Measurements from ENCODE around the gene EXOSC6.
"Not testable (repeated sequence)": the region's sequence is repeated elsewhere in the genome, so short reads cannot be mapped to it uniquely, and the experiment has no call there.

Gene EXOSC6

GRCh38 chr16:70223971-70224513 lies 27.7 kb downstream of the EXOSC6 start:
- H4K8ac ChIP-seq (ENCODE audit: low read depth, low read length); H2BK15ac ChIP-seq (ENCODE audit: low read length); H2BK5ac ChIP-seq (ENCODE audit: low read length); H3K27me3 ChIP-seq (ENCODE audit: control insufficient read depth in 3 of 3, insufficient read depth in 3 of 3, low read depth in 1 of 3, low read length in 3 of 3); H2BK120ac ChIP-seq (ENCODE audit: low read depth, low read length); DNase-seq (ENCODE audit: low spot score); H2AK5ac ChIP-seq (ENCODE audit: low read depth, low read length); H3K79me1 ChIP-seq (ENCODE audit: low read depth, low read length); H4K91ac ChIP-seq (ENCODE audit: low read depth, low read length, poor library complexity); H2BK12ac ChIP-seq (ENCODE audit: low read length); H3K14ac ChIP-seq (ENCODE audit: low read length); H3K9ac ChIP-seq (ENCODE audit: low read depth, low read length, poor library complexity); H3K4me1 ChIP-seq (ENCODE audit: control insufficient read depth in 2 of 2, insufficient read depth in 1 of 2, low read depth in 1 of 2, low read length in 2 of 2); H3K9me3 ChIP-seq (replicated peaks in 1 of 2; ENCODE audit: control insufficient read depth in 2 of 2, insufficient read depth in 1 of 2, low read depth in 1 of 2, low read length in 2 of 2); H2AFZ ChIP-seq (ENCODE audit: low read length); H3K4me2 ChIP-seq (ENCODE audit: insufficient read depth, low read length, poor library complexity, severe bottlenecking); H3K27ac ChIP-seq (replicated peaks; ENCODE audit: low read length); H3K4me3 ChIP-seq (ENCODE audit: low read length in 2 of 2); H3K4ac ChIP-seq (ENCODE audit: low read length); H3K18ac ChIP-seq (ENCODE audit: low read length); H3K23ac ChIP-seq (ENCODE audit: low read depth, low read length, poor library complexity): not testable (repeated sequence)
- no CpG with 5 or more reads among the region's 3 CpGs for WGBS, 2 donors (ENCODE audit: extremely low coverage in 2 of 2, insufficient read length in 2 of 2, insufficient replicate concordance in 1 of 2)
- H3K36me3 ChIP-seq (replicated peaks in 1 of 2; ENCODE audit: control insufficient read depth in 2 of 2, insufficient read depth in 2 of 2, low read length in 2 of 2) = peaks cover 0 to 14% of the 10 kb centered on the region in 2 donors

GRCh38 chr16:70223216-70223615 lies 28.5 kb downstream of the EXOSC6 start:
- H3K79me1 ChIP-seq (ENCODE audit: low read depth, low read length); H3K4ac ChIP-seq (ENCODE audit: low read length); H3K27ac ChIP-seq (replicated peaks; ENCODE audit: low read length); H3K9ac ChIP-seq (ENCODE audit: low read depth, low read length, poor library complexity); H3K14ac ChIP-seq (ENCODE audit: low read length); H2BK12ac ChIP-seq (ENCODE audit: low read length); H3K27me3 ChIP-seq (ENCODE audit: control insufficient read depth in 3 of 3, insufficient read depth in 3 of 3, low read depth in 1 of 3, low read length in 3 of 3); H2BK5ac ChIP-seq (ENCODE audit: low read length); H3K9me3 ChIP-seq (replicated peaks in 1 of 2; ENCODE audit: control insufficient read depth in 2 of 2, insufficient read depth in 1 of 2, low read depth in 1 of 2, low read length in 2 of 2); H2AK5ac ChIP-seq (ENCODE audit: low read depth, low read length); H4K91ac ChIP-seq (ENCODE audit: low read depth, low read length, poor library complexity); H3K4me2 ChIP-seq (ENCODE audit: insufficient read depth, low read length, poor library complexity, severe bottlenecking); H2BK15ac ChIP-seq (ENCODE audit: low read length); H3K4me1 ChIP-seq (ENCODE audit: control insufficient read depth in 2 of 2, insufficient read depth in 1 of 2, low read depth in 1 of 2, low read length in 2 of 2); H2BK120ac ChIP-seq (ENCODE audit: low read depth, low read length); H3K18ac ChIP-seq (ENCODE audit: low read length); H3K4me3 ChIP-seq (ENCODE audit: low read length in 2 of 2); H2AFZ ChIP-seq (ENCODE audit: low read length); H3K23ac ChIP-seq (ENCODE audit: low read depth, low read length, poor library complexity); H4K8ac ChIP-seq (ENCODE audit: low read depth, low read length); DNase-seq (ENCODE audit: low spot score): not testable (repeated sequence)
- peaks cover 0 to 10% of the 10 kb centered on the region in 2 donors for H3K36me3 ChIP-seq (replicated peaks in 1 of 2; ENCODE audit: control insufficient read depth in 2 of 2, insufficient read depth in 2 of 2, low read length in 2 of 2)
- WGBS, 2 donors (ENCODE audit: extremely low coverage in 2 of 2, insufficient read length in 2 of 2, insufficient replicate concordance in 1 of 2) = no CpG with 5 or more reads among the region's 2 CpGs

- not testable (repeated sequence) for H3K14ac ChIP-seq (ENCODE audit: low read length); H4K91ac ChIP-seq (ENCODE audit: low read depth, low read length, poor library complexity); H3K4me3 ChIP-seq (ENCODE audit: low read length in 2 of 2); H3K4me2 ChIP-seq (ENCODE audit: insufficient read depth, low read length, poor library complexity, severe bottlenecking); H2AFZ ChIP-seq (ENCODE audit: low read length); H3K18ac ChIP-seq (ENCODE audit: low read length); H2AK5ac ChIP-seq (ENCODE audit: low read depth, low read length); H2BK15ac ChIP-seq (ENCODE audit: low read length); DNase-seq (ENCODE audit: low spot score); H4K8ac ChIP-seq (ENCODE audit: low read depth, low read length); H3K4ac ChIP-seq (ENCODE audit: low read length); H3K23ac ChIP-seq (ENCODE audit: low read depth, low read length, poor library complexity); H3K9ac ChIP-seq (ENCODE audit: low read depth, low read length, poor library complexity); H2BK5ac ChIP-seq (ENCODE audit: low read length); H2BK12ac ChIP-seq (ENCODE audit: low read length); H3K27ac ChIP-seq (replicated peaks; ENCODE audit: low read length); H2BK120ac ChIP-seq (ENCODE audit: low read depth, low read length); H3K4me1 ChIP-seq (ENCODE audit: control insufficient read depth in 2 of 2, insufficient read depth in 1 of 2, low read depth in 1 of 2, low read length in 2 of 2); H3K79me1 ChIP-seq (ENCODE audit: low read depth, low read length); H3K9me3 ChIP-seq (replicated peaks in 1 of 2; ENCODE audit: control insufficient read depth in 2 of 2, insufficient read depth in 1 of 2, low read depth in 1 of 2, low read length in 2 of 2); H3K27me3 ChIP-seq (ENCODE audit: control insufficient read depth in 3 of 3, insufficient read depth in 3 of 3, low read depth in 1 of 3, low read length in 3 of 3)
- WGBS, 2 donors (ENCODE audit: extremely low coverage in 2 of 2, insufficient read length in 2 of 2, insufficient replicate concordance in 1 of 2) = no CpG with 5 or more reads among the region's 2 CpGs
- H3K36me3 ChIP-seq (replicated peaks in 1 of 2; ENCODE audit: control insufficient read depth in 2 of 2, insufficient read depth in 2 of 2, low read length in 2 of 2) = peaks cover 0 to 12% of the 10 kb centered on the region in 2 donors
These were observed 29.2 kb downstream of the EXOSC6 start for GRCh38 chr16:70222574-70222973.

GRCh38 chr16:70218586-70218985 lies 33.2 kb downstream of the EXOSC6 start:
- not testable (repeated sequence) for H3K4me1 ChIP-seq (ENCODE audit: control insufficient read depth in 2 of 2, insufficient read depth in 1 of 2, low read depth in 1 of 2, low read length in 2 of 2); DNase-seq (ENCODE audit: low spot score); H2BK12ac ChIP-seq (ENCODE audit: low read length); H3K9me3 ChIP-seq (replicated peaks in 1 of 2; ENCODE audit: control insufficient read depth in 2 of 2, insufficient read depth in 1 of 2, low read depth in 1 of 2, low read length in 2 of 2); H3K14ac ChIP-seq (ENCODE audit: low read length); H2BK120ac ChIP-seq (ENCODE audit: low read depth, low read length); H3K9ac ChIP-seq (ENCODE audit: low read depth, low read length, poor library complexity); H4K8ac ChIP-seq (ENCODE audit: low read depth, low read length); H3K18ac ChIP-seq (ENCODE audit: low read length); H2AFZ ChIP-seq (ENCODE audit: low read length); H2BK15ac ChIP-seq (ENCODE audit: low read length); H3K79me1 ChIP-seq (ENCODE audit: low read depth, low read length); H2BK5ac ChIP-seq (ENCODE audit: low read length); H3K4ac ChIP-seq (ENCODE audit: low read length); H4K91ac ChIP-seq (ENCODE audit: low read depth, low read length, poor library complexity); H2AK5ac ChIP-seq (ENCODE audit: low read depth, low read length); H3K23ac ChIP-seq (ENCODE audit: low read depth, low read length, poor library complexity); H3K4me2 ChIP-seq (ENCODE audit: insufficient read depth, low read length, poor library complexity, severe bottlenecking); H3K27ac ChIP-seq (replicated peaks; ENCODE audit: low read length); H3K27me3 ChIP-seq (ENCODE audit: control insufficient read depth in 3 of 3, insufficient read depth in 3 of 3, low read depth in 1 of 3, low read length in 3 of 3); H3K4me3 ChIP-seq (ENCODE audit: low read length in 2 of 2)
- H3K36me3 ChIP-seq (replicated peaks in 1 of 2; ENCODE audit: control insufficient read depth in 2 of 2, insufficient read depth in 2 of 2, low read length in 2 of 2) = peaks cover 0 to 12% of the 10 kb centered on the region in 2 donors
- no CpG with 5 or more reads among the region's 2 CpGs for WGBS, 2 donors (ENCODE audit: extremely low coverage in 2 of 2, insufficient read length in 2 of 2, insufficient replicate concordance in 1 of 2)

Measured in neuronal stem cell (in vitro differentiated cells).